Activated CD4-positive, alpha-beta T cell treated with anti-CD3 and anti-CD28 coated beads, Interleukin-2, amount 50 U/mL, for 24 hours (primary cell): ENCODE data around the gene BICDL2.
"Not testable (repeated sequence)": the region's sequence is repeated elsewhere in the genome, so short reads cannot be mapped to it uniquely, and the experiment has no call there.

Experiments
- DNase-seq, 2 donors: peaks; one replicate each; pipeline ENCODE4 v3.0.0-alpha.2; 2020; ENCODE audit warnings: low read depth in 1 of 2, low spot score in 1 of 2

BICDL2 gene

GRCh38 chr16:3065069-3065741 is 28.5 kb upstream of the BICDL2 start, which contains the start of gene IL32:
Gene IL32, plus strand, starts transcription at chr16:3065640. Its CDS starts 172 bp downstream, at chr16:3065812.
- peak in 1 of 2 donors; percentile 68 for DNase-seq

- DNase-seq = no peak
Measured at GRCh38 chr16:3063625-3064386, 27.1 kb upstream of the BICDL2 start.

- no peak for DNase-seq
Measured at GRCh38 chr16:3062553-3062952, 25.8 kb upstream of the BICDL2 start.

GRCh38 chr16:3060339-3061127 is 23.8 kb upstream of the BICDL2 start:
- no peak for DNase-seq

GRCh38 chr16:3059723-3060242 is 23.0 kb upstream of the BICDL2 start:
- DNase-seq = no peak

DNA sequence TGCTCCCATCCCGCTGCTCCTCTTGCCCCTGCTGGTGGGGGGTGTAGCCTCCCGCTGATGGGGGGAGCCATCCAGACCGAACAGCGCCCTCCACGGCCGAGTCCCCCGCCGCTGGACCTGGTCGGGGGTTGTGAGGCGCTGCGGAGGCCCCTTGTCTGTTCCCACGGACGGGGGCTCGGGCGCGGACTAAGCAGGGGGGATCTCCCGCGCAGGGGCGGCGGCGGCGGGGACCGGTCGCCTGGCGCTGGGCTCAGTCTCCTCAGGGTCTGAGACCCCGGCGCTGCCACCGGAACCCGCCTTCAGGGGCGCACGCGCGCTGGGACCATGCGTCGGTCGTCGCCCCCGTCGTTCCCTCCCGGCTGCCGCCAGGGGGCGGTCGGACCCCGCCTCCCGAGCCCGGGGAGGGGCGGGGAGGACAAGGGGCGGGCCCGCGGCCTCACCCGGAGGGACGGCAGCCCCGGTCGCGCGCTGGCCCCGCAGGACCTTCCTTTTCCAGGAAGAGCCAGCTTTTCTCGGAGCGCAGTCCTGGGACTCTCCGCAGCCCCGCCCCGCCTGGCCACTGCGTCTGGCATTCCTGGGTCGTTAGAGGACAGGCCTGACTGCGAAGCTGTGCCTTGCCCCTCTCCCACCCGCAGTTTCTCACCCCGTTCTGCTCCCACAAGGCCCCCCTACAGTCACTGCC is 22.4 kb upstream of the BICDL2 start:
- peak; percentile 75 to 77 for DNase-seq

DNA sequence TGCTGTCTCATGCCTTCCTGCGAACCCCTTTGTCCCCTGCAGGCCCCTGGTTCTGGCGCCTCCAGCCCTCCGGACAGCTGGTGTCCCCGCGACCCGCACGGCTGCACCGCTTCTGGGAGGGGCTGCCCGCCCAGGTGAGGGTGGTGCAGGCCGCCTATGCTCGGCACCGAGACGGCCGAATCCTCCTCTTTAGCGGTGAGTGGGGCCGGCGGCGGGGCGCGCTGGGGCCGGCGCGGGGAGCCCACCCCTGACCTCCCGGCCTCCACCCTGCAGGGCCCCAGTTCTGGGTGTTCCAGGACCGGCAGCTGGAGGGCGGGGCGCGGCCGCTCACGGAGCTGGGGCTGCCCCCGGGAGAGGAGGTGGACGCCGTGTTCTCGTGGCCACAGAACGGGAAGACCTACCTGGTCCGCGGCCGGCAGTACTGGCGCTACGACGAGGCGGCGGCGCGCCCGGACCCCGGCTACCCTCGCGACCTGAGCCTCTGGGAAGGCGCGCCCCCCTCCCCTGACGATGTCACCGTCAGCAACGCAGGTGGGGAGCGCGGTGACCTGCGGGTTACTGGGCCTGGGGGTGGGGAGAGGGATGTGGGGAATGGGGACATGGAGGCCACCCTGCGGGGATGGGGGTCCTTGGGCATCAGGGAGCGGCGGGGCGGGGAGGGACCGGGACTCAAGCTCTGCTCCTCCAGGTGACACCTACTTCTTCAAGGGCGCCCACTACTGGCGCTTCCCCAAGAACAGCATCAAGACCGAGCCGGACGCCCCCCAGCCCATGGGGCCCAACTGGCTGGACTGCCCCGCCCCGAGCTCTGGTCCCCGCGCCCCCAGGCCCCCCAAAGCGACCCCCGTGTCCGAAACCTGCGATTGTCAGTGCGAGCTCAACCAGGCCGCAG is 21.6 kb upstream of the BICDL2 start:
- DNase-seq = no peak

GRCh38 chr16:3057181-3058138 is 20.7 kb upstream of the BICDL2 start:
- DNase-seq = no peak

- DNase-seq = no peak
Measured at GRCh38 chr16:3056336-3057180, 19.8 kb upstream of the BICDL2 start.

GRCh38 chr16:3055734-3056115 is 19.0 kb upstream of the BICDL2 start:
- not testable (repeated sequence) for DNase-seq

GRCh38 chr16:3054965-3055733 is 18.4 kb upstream of the BICDL2 start:
- no peak for DNase-seq

DNA sequence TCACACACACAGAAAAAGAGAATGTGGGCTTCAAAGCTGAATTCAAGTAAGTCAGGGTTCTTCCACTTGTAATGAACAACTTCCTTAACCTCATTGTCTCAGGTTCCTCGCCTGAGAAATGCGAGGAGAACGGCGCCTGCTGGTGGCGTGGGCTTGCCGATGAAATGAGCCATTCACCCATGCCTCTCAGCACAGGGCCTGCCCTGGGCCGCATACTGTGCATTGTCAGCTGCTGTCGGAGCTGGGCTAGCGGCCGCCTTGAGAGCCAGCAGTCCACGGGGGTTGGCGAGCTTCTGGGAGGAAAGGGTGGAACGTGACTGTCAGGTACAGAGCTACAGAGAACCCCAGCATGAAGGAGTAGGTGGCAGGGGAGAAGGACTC is 16.6 kb upstream of the BICDL2 start:
- DNase-seq = not testable (repeated sequence)

GRCh38 chr16:3052571-3053329 is 16.0 kb upstream of the BICDL2 start:
- not testable (repeated sequence) for DNase-seq

DNA sequence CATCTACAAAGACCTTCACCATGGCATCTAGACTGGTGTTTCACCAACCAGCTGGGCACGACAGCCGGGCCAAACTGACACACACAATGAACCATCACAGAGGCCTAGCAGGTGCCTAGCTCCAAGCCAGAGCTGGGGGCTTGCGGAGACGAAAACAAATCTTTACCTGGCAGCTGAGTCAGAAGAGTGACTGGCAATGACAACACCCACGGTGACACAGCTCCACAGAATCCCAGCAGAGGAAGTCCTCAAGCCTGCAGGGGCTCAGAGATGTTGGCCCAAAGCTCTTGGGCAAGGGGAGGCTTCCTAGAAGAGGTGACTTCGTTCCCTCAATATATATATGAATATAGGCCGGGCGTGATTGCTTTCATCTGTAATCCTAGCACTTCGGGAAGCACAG is 14.8 kb upstream of the BICDL2 start:
- no peak for DNase-seq

- DNase-seq = no peak
Measured at GRCh38 chr16:3051009-3051408, 14.3 kb upstream of the BICDL2 start.

DNA sequence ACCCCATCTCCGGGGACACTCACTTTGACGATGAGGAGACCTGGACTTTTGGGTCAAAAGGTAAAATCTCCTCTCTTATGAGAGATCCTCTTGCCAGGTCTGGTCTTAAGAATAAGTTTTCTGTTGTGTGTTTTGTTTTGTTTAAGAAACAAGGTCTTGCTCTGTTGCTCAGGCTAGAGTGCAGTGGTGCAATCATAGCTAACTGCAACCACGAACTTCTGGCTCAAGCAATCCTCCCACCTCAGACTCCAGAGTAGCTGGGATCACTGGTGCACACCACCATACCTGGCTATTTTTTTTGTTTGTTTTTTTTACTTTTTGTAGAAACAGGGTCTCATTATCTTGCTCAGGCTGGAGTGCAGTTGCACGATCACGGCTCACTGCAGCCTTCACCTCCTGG is 13.7 kb upstream of the BICDL2 start:
- no peak for DNase-seq
